GM19397 (cell line): ENCODE data around the gene ULBP1.
"Not testable (repeated sequence)": the region's sequence is repeated elsewhere in the genome, so short reads cannot be mapped to it uniquely, and the experiment has no call there.

Experiments used
- ATAC-seq: cut with Tn5 transposase; IDR thresholded peaks from one replicate; pipeline ENCODE4 v1.9.1; 2021; ENCODE audit warnings: mild to moderate bottlenecking, moderate library complexity; ENCODE audit not compliant: unreplicated experiment

Gene ULBP1

DNA sequence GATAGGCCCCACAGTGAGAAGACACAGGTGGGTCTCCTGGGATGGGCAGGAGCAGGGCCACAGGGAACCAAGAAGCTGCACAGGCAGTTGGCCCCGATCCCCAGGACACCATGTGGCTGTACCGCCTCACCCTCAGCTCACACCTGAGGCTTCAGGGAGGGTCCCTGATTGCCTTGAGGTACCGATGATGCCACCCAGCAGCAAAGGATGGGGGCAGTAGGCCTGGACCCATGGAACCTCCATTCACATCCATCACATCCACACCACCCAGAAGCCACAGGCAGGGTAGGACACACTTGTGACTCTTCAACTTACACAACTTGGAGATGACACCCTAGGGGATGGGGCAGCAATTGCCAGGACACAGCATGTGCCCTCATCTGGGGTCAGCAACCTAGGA, 39.9 kb downstream of the ULBP1 start:
- not testable (repeated sequence) for ATAC-seq

DNA sequence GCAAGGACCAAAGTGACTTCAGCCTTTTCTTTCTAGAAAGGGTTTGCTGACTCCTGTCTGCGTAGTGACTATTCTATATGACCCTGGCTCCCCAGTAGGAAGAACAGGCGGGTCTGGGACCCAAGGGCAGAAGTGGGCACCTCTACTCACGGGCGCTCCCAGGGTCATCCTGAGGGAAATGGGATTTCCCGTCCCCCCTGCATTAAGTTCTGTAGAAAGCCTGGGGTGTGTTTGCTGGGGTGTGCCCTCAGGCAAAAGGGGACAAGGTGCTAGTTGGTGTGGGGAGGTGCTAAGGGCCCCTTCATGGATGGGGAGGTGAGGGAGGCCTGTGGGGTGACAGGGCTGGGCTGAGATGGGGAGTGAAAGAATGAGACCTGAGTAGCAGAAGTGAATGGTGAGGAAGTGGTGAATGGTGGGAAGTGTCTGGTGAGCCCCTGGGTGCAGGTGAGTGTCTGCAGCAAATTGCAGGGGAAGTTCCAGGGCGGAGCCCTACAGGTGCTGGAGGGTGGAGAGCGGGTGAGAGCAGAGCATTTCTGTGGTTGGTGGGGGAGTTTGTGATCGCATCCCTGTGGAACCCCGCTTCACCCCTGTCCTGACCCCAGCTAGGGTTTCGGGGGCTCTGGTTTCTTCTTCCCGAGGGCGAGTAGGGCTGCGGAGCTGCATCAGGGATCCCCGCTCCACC, 40.5 kb downstream of the ULBP1 start:
- ATAC-seq, result no peak

DNA sequence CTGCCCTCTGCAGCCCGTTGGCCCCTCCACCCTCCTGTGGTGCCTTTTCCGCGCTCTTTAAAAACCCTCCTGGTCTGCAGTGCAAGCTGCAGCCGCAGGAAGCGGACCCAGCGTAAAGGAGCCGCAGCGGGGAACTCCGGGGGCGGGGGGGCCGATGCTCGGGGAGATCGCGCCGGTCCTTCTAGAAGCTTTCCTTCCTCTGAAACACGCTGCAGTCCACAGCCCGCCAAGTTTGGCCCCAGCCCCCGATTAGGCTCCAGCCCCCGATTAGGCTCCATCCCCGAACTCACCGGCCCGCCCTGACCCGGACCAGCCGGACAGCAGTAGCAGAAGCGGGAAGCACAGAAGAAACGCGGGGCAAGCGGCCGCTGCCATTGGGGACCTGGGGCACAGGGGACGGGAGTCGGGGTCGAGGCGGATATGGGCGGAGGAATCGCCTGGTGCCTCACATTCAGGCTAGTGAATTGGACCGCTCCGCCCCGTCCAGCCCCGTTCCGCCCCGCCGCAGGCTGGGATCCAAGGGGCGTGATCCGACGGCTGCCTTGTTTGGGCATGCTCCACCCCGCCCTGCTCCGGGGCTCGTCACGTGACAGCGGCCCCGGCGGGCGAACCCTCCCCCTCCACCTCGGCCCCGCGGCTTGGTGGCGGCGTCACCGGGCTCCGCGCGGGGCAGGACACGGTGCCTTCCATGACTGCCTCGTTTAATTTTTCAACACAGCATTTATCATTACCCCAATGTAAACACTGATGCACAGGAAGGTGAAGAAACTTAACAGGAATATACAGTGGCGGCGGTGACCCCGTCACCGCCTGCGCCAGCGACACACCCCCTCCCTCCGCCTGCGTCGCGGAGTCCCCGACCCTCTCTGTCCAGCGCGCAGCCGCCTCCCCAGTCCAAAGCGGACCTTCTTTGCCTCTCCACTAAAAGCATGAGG, 41.3 kb downstream of the ULBP1 start:
- ATAC-seq, result peak; percentile 74

DNA sequence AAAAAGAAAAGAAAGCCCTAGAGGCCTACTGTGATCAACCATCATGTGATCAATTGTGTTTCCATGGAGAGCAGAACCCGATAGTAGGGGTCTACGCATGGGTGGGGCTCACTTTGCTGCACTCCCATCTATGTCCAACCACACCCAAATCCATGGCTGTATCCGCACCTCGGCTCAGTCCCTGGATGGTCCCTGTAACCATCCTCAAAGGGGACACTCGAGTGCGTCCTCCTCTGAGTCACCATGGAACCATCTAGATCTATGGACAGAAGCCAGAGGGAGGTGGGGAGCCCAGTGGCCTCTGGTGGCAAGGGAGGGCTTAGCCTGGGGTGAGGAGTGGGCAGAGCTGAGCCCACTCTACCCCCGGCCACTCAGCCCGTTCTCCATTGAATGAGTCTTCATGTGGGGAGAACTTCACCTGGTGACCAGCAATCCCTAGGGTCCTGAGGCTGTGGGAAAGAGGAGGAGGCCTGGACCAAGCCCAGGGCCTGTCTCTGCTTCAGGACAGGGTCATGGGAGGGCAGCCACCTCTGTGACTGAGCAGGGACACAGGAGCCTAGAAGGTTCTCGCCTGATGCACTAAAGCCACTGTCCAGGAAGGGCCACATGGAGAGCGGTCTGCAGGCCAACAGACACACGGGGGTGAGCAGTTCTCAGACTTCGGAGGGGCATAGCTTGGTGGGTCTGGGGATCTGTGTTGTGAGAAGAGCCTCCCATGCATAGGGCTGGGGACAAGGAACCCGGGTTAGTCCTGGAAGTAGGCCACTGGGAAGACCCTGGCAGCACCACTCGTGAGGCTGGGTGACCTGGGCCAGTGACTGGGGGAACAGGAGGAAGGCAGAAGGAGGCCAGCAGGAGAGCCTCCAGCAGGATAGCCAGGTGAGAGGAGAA, 42.3 kb downstream of the ULBP1 start:
- no peak for ATAC-seq

DNA sequence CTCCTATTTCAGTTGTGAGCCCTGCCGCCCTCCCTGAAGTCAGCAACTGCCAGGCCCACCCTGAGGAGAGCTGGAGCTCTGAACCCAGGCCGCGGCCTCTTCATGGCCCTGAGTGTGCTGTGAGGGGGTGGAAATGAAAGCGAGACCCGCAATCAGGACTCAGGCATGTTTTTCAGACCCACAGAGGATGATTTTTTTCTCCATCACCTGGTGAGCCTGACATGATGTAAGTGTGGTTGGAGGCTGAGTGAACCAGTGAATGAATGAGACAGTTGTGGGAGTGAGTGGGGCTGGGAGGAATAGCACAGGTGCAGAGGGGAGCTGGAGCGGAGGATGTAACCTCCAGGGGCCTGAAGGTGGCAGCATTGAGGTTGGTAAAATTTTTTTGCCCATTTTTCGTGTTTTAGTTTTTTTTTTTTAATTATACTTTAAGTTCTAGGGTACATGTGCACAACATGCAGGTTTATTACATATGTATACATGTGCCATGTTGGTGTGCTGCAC, 43.3 kb downstream of the ULBP1 start:
- ATAC-seq, result no peak

DNA sequence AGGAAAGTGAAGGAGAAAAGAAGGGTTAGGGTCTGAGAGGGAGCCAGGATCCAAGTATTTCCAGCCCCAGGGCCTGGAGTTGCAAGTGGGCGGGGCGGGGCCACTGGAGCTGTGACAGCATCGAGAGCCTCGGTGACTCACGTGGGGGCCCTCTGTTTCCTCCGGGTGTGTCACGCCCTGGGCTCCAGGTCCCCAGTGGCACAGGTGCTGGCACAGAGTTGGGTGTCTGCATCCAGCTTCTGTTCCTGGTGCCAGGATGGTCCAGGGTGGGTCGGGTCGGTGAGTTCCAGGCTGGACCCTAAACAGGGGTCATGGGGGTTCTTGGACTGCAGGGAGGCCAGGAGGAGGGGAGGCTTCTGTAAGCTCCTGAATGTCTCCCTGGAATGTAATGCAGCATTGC, 44.8 kb downstream of the ULBP1 start:
- no peak for ATAC-seq

DNA sequence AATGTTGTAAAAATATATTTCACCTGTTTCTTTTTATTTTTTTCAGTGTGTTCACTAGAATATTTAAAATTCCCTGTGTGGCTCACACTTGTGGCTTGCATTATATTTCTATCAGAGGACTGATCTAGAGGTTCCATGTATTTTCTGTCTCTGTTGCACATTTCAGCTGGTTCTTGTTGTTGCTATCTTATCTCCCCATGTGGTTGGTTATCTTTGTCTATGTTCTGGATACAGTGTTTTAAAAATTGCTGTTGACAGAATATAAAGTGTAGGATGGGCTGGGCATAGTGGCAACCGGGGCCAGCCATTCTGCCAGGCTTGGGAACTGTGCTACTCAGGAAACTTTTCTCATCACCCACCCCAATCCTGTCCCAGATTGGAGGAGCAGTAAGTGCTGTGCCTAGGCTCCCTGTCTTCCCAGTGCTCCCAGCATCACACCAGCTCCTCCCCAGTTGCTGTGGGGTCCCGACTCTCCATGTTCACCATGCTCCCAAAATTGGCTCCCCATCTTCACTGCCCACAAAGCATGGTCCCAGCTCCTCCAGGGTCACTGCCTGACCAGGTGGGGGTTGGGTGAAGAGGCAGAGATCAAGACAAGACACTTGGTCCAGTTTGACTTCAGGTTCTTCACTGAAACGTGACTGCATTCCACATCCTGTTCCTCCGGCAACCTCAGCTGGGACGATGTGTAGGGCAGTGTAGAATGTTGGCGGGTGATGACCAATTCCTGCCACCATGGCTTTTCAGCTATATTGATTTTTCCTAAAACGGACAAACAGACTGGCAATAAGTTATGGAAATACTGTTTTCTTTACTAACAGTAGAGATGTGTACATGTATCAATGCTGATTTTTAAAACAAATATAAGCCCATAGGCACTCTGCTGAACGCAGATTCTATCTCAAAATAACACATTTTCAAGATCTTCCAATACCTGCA, 49.4 kb downstream of the ULBP1 start:
- ATAC-seq, result not testable (repeated sequence)

DNA sequence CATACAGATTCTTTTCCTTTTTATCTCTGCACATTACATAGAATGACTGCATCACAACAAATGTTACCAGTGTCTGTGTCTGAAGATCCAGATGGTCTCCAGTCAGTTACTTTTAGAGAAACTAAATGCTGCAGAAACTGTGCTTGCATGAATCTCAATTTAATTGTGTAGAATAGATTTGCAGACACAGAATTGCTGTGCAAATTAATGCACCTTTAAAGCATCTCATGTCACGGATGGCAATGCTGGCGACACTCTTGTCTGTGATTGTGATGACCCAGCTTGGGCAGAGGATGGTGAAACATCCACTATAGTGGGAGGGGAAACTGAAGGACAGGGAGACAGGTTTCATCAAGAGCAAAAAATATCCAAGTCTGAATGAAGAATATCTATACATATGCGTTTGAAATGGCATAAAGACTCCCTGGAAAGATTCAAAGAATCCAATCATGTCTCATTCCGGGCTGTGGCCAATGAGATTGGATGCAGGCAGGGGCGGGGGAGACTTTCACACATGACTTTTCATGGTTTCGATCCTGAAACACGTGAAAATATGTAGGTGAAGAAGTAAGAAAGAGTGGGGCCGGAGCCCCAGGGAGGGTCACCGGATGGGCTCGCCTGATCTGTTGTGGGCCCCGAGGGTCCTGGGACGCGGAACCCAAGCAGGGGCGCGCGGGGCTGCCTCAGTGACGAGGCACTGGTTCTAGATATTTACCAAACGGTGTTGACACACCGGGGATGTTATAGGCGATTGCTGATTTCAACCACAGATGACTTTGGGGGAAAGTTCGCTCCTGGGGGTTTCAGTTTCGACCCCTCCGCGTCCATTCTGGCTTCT, 50.3 kb downstream of the ULBP1 start:
- ATAC-seq, result not testable (repeated sequence)

DNA sequence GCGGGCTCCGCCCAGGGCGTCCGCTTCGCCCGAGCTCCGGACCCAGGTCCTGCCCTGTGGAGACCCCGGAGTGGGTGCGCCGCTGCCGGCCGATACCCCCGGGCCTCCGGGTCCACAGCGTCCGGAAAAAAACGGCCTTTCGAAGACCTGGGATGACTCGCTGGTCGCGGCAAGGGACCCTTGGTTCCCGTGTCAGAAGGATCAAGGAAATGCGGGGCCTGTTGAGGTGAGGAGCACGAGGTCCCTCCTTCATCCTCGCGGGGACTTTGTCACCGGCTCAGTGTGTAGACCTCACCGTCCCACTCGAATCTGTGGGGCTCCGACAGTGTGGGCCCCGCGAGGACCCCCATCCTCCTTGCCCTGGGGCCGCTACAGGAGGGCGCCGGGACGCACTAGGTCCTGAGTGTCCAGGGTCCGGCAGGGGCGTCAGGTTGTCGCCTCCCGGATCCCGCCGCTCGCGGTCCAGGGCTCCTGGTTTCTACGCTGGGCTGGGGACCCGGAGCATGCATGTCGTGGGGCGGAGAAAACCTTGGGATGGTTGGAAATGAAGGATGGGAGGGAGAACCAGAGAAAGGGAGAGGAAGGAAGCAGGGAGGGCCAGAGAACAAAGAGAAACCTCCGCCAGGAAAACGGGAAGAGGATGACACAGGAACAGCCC, 51.0 kb downstream of the ULBP1 start:
- not testable (repeated sequence) for ATAC-seq

DNA sequence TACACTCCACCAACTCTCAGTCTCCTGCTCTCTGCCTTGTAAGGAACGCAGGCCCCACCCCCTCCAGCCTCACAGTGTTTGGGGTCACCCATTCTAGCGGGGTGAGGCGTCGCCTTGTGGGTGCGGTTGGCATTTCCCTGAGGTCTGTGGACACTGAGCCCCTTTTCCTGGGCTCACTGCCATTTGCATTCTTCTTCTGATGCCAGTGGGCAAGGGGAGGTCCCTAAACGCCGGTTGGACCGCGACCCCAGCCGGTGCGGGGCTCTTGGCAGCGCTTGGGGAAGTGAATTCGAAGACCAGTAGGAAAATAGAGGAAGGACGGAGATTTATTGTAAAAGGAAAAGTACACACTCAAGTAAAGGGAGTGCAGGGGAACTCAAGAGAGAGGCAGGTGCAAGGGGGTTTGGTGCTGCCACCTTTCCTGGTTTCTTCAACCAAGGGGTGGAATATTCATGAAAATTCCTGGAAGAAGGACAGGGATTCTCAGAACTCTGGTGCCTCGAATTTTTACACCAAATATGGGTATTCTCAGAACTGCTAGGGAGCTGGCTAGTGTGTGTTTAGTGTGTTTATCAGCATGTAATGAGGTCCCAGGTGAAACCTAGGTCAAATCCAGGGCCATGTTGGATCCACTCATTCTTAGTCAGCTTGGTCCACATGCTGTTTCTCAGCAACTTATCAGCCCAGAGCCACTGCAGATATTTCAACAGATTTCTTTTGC, 51.7 kb downstream of the ULBP1 start:
- not testable (repeated sequence) for ATAC-seq

DNA sequence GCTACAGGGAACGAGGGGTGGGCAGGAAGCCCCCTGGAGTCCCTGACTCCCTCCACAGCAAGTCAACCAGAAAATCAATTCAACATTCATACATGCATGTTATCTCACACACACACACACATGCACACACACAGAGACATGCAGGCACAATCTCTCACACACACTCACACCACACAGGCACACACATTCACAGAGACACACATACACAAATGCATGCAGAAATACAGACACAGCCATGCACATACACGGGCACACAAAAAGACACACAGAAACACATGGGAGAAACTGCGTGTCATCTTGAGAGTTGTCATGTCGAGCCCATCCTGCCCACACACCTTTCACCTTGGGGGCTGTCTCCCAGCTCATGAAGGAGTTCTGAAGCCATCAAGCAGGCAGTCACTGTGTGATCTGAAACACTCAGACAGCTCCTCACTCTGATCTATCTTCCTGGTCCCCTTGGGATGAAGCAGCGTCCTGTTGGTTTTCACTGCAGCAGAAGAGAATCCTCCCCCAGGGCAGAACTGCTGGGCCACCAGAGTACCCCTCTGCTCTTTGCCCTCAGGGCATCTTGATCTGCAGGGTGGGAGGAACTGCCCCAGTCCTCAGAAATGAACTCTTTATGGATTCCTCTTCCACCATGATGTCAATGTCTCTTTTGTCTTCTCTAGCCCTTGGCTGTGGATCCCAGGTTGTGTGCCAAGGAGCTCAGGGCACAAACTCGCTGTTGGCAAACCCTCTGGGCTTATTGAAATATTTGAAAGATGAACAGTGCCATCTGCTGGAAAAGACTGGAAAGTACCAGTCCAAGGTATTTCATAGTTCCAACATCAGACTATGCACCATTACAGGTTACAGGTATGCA, 52.8 kb downstream of the ULBP1 start:
- ATAC-seq, result no peak

DNA sequence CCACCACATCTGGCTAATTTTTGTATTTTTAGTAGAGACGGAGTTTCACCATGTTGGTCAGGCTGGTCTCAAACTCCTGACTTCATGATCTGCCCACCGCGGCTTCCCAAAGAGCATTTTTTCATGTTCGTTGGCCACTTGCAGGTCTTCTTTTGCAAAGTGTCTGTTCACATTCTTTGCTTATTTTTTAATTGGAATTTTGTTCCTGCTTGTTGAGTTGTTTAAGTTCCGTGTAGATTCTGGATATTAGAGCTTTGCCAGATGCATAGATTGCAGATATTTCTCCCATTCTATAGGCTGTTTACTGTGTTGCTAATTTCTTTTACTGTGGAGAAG, 53.4 kb downstream of the ULBP1 start:
- not testable (repeated sequence) for ATAC-seq

DNA sequence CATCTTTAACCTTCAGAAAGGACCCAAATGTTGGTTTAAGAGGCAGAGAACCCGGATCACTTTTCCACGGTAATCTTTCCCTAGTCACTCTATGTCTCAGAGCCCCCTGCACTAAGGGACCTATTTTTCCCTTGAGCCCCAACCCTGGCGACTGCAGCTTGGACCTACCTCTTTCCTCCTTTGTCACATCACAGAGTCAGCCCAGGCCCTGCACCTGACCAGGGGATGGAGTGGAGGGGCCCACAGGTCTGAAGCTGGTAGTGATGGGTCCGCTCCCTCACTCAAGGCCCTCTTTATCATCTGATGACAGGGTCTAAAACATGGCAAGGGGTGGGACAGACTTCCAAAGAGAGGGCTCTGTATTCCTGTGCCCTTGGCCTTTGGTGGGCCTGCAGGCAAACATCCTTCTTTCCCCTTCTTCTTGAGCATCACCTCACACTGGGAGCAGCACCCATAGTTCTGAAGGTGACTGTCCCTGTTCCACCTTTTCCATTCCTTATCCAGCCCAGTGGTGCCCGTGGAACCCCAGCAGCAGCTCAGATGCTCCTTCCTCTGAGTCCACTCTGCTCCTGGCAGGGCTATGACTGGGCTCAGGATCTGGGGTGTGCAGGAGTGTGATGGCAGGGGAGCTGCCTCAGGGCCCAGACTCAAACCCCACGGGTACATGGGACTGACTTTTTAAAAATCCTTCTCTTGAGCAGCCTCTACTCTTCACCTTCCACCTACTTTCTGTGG, 55.3 kb downstream of the ULBP1 start:
- no peak for ATAC-seq

DNA sequence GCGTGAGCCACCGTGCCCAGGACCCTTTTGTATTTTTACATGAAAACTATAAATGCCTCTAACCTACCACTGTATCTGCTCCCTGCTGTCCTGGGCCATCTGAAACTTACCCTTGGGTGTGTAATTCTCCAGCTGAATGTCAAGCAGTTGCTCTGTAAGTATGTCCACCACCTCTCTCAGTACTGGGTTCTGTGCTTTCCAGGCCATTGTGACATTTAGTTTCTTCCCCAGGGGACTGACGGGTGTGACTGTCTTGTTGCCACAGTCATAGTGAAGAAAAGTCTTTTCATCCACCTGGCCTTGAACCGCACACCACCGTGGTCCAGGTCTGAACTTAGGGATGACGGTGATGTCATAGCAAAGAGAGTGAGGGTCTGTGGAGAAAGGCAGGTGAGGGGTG, 58.1 kb downstream of the ULBP1 start:
- not testable (repeated sequence) for ATAC-seq
